Measurements from ENCODE around the gene GPR137B. TPM values are rescaled to one million over a fixed set of nuclear protein-coding genes. Genes with fewer than 3 reads are reported as not detected.

Gene GPR137B
- polyA plus RNA-seq, 1 donor from 2014 or later = 8.2 TPM

DNA sequence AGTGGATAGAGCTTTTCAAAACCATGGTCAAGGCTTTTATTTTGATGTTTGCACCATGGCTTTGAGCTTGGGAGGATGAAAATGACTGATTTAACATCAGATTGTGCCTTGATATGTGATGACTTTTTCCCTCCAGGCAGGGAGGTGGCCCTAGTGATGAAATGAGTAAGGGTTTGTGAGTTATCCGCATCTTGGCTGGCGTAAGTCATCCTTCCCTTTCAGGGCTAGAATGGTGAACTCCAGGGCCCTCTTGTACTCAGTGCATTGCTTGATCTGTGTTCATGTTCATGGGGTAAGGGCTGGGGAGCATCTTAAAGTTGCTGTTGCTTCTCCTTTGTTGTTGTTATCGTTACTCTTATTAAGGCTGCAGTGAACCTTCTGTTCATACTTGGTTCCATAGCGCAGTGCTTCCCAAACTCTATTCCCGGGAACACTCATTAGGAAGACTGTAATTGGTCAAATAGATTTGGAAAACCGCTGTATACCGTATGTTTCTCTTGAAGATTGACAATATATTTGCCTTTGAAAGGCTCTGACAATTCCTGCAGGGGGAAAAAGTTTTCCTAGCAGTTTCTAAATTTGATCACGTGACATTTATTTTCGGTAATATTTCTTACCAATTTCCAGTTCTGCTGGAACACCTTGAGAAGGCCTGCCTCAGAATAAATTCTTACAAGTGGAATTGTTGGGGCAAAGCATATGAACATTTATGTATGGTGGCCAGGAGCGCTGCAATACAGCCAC is 23.1 kb downstream of the GPR137B start:
- no peak for TF ChIP-seq POLR2AphosphoS5 (IDR thresholded peaks at IDR 0.05)
- no peak for TF ChIP-seq RAD21 (conservative IDR thresholded peaks at IDR 0.05)
- no peaks in the 10 kb centered on the region for H3K9me3 ChIP-seq (ENCODE audit: low read length)
- no peak overlapping the region for H3K9ac ChIP-seq (ENCODE audit: low read length)
- peaks cover 4% of the 10 kb centered on the region for H3K36me3 ChIP-seq (ENCODE audit: insufficient read depth, low read length)
- H3K79me2 ChIP-seq (replicated peaks; ENCODE audit: insufficient read depth, low read length) = no peaks in the 10 kb centered on the region
- H2AFZ ChIP-seq (ENCODE audit: low read depth, low read length) = no peak overlapping the region
- H3F3A ChIP-seq (ENCODE audit: insufficient read depth, low read length, poor library complexity, severe bottlenecking) = no peaks in the 10 kb centered on the region
- no peaks in the 10 kb centered on the region for H3K9me2 ChIP-seq (ENCODE audit: insufficient read depth, low read length)
- no peaks in the 10 kb centered on the region for H3K27me3 ChIP-seq (ENCODE audit: insufficient read depth, low read depth, low read length)
- no peak overlapping the region for H3K4me2 ChIP-seq (ENCODE audit: low read length)
- no peak overlapping the region for H3K27ac ChIP-seq (ENCODE audit: low read length)
- no peaks in the 10 kb centered on the region for H4K20me1 ChIP-seq (ENCODE audit: insufficient read depth)
- H3K4me3 ChIP-seq (ENCODE audit: low read length) = no peak overlapping the region

DNA sequence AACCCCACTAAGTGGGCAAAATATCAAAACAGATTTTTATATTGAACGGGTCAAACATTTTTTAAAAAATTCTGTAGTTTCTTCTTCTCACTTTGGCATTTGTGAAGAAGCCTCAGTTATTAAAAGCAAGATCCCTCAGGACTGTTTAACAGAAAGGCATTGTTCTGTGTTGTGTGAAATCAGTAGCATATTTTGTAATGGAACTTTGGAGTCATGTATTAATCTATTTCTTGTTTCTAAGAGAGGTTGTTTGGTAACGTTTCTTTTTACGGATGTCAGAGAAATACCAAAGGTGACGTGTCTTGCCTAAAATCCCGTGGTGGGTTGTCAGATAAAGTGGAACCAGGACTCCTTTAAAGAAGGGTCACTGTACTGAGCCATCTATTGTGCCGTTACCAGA is 23.7 kb downstream of the GPR137B start:
- Histone ChIP-seq H3K9ac (ENCODE audit: low read length) (no peak overlapping the region), H3F3A (ENCODE audit: insufficient read depth, low read length, poor library complexity, severe bottlenecking) (no peaks in the 10 kb centered on the region), H2AFZ (ENCODE audit: low read depth, low read length) (no peak overlapping the region), H3K9me2 (ENCODE audit: insufficient read depth, low read length) (no peaks in the 10 kb centered on the region), H3K4me3 (ENCODE audit: low read length) (no peak overlapping the region), H3K36me3 (ENCODE audit: insufficient read depth, low read length) (peaks cover 4% of the 10 kb centered on the region), H3K79me2 (replicated peaks; ENCODE audit: insufficient read depth, low read length) (no peaks in the 10 kb centered on the region), H3K27me3 (ENCODE audit: insufficient read depth, low read depth, low read length) (no peaks in the 10 kb centered on the region), H3K9me3 (ENCODE audit: low read length) (no peaks in the 10 kb centered on the region), H3K27ac (ENCODE audit: low read length) (no peak overlapping the region), H4K20me1 (ENCODE audit: insufficient read depth) (no peaks in the 10 kb centered on the region), H3K4me2 (ENCODE audit: low read length) (no peak overlapping the region)
- TF ChIP-seq EZH2 (IDR thresholded peaks at IDR 0.05; ENCODE audit: borderline replicate concordance, insufficient read depth, low read length, poor library complexity, severe bottlenecking) (no peak), TAF1 (IDR thresholded peaks at IDR 0.05; ENCODE audit: low read depth) (no peak), SMC3 (conservative IDR thresholded peaks at IDR 0.05; ENCODE audit: poor library complexity) (no peak), RAD21 (conservative IDR thresholded peaks at IDR 0.05) (no peak)

DNA sequence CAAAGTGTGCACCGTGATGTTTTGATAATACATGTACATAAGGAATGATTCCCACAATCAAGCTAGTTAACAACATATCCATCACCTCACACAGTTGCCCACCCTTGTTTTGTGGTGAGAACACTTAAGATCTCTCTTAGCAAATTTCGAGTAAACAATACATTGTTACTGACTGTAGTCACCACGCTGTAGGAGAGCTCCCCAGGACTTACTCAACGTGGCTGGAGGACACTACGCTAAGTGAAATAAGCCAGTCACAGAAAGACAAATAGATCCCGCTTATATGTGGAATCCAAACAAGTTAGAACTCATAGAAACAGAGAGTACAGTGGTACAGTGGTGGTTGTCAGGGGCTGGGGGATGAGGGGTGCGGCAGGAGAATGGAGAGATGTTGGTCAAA is 24.8 kb downstream of the GPR137B start:
- no peak overlapping the region for H2AFZ ChIP-seq (ENCODE audit: low read depth, low read length)
- no peak overlapping the region for H3K27ac ChIP-seq (ENCODE audit: low read length)
- peaks cover 4% of the 10 kb centered on the region for H3K36me3 ChIP-seq (ENCODE audit: insufficient read depth, low read length)
- no peaks in the 10 kb centered on the region for H3K9me2 ChIP-seq (ENCODE audit: insufficient read depth, low read length)
- no peak overlapping the region for H3K4me2 ChIP-seq (ENCODE audit: low read length)
- no peaks in the 10 kb centered on the region for H3K27me3 ChIP-seq (ENCODE audit: insufficient read depth, low read depth, low read length)
- no peaks in the 10 kb centered on the region for H3K9me3 ChIP-seq (ENCODE audit: low read length)
- TF ChIP-seq RAD21 (conservative IDR thresholded peaks at IDR 0.05) (no peak), TAF1 (IDR thresholded peaks at IDR 0.05; ENCODE audit: low read depth) (no peak), POLR2AphosphoS5 (IDR thresholded peaks at IDR 0.05) (no peak), MXI1 (conservative IDR thresholded peaks at IDR 0.05; ENCODE audit: poor library complexity, severe bottlenecking) (no peak)
- TF ChIP-seq, protein P1, sequence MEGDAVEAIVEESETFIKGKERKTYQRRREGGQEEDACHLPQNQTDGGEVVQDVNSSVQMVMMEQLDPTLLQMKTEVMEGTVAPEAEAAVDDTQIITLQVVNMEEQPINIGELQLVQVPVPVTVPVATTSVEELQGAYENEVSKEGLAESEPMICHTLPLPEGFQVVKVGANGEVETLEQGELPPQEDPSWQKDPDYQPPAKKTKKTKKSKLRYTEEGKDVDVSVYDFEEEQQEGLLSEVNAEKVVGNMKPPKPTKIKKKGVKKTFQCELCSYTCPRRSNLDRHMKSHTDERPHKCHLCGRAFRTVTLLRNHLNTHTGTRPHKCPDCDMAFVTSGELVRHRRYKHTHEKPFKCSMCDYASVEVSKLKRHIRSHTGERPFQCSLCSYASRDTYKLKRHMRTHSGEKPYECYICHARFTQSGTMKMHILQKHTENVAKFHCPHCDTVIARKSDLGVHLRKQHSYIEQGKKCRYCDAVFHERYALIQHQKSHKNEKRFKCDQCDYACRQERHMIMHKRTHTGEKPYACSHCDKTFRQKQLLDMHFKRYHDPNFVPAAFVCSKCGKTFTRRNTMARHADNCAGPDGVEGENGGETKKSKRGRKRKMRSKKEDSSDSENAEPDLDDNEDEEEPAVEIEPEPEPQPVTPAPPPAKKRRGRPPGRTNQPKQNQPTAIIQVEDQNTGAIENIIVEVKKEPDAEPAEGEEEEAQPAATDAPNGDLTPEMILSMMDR (IDR thresholded peaks at IDR 0.05; ENCODE audit: poor library complexity, severe bottlenecking) = no peak
- TF ChIP-seq, protein P2, sequence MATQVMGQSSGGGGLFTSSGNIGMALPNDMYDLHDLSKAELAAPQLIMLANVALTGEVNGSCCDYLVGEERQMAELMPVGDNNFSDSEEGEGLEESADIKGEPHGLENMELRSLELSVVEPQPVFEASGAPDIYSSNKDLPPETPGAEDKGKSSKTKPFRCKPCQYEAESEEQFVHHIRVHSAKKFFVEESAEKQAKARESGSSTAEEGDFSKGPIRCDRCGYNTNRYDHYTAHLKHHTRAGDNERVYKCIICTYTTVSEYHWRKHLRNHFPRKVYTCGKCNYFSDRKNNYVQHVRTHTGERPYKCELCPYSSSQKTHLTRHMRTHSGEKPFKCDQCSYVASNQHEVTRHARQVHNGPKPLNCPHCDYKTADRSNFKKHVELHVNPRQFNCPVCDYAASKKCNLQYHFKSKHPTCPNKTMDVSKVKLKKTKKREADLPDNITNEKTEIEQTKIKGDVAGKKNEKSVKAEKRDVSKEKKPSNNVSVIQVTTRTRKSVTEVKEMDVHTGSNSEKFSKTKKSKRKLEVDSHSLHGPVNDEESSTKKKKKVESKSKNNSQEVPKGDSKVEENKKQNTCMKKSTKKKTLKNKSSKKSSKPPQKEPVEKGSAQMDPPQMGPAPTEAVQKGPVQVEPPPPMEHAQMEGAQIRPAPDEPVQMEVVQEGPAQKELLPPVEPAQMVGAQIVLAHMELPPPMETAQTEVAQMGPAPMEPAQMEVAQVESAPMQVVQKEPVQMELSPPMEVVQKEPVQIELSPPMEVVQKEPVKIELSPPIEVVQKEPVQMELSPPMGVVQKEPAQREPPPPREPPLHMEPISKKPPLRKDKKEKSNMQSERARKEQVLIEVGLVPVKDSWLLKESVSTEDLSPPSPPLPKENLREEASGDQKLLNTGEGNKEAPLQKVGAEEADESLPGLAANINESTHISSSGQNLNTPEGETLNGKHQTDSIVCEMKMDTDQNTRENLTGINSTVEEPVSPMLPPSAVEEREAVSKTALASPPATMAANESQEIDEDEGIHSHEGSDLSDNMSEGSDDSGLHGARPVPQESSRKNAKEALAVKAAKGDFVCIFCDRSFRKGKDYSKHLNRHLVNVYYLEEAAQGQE (IDR thresholded peaks at IDR 0.05; ENCODE audit: borderline replicate concordance) = no peak
- no peak overlapping the region for H3K9ac ChIP-seq (ENCODE audit: low read length)
- no peaks in the 10 kb centered on the region for H3F3A ChIP-seq (ENCODE audit: insufficient read depth, low read length, poor library complexity, severe bottlenecking)
- no peak overlapping the region for H3K4me3 ChIP-seq (ENCODE audit: low read length)
- H4K20me1 ChIP-seq (ENCODE audit: insufficient read depth) = no peaks in the 10 kb centered on the region
- no peaks in the 10 kb centered on the region for H3K79me2 ChIP-seq (replicated peaks; ENCODE audit: insufficient read depth, low read length)
